GM23338 (cell line): ENCODE data around the gene ENOX1. TPM values are rescaled to one million over a fixed set of nuclear protein-coding genes. Genes with fewer than 3 reads are reported as not detected.

ENCODE experiments used
- ATAC-seq: fragments of 200-7000 bp; cut with Tn5 transposase; 3 replicates; pipeline ENCODE4 v1.9.1; 2020
- DNase-seq: peaks from one replicate; pipeline ENCODE4 v3.0.0-alpha.2; 2015; ENCODE audit warnings: low spot score
- H2AFZ ChIP-seq: fragments of 200-600 bp; sonication (generic); 2 replicates; pipeline ENCODE4 v1.8.0; 2016; ENCODE audit warnings: antibody characterized with exemption, mild to moderate bottlenecking, moderate library complexity
- H3F3A ChIP-seq: fragments of 200-600 bp; sonication (generic); replicated peaks from 2 replicates; pipeline ENCODE4 v1.8.0; 2017; ENCODE audit warnings: antibody characterized with exemption, mixed run types, low read depth
- H3K27ac ChIP-seq: fragments of 200-600 bp; sonication (generic); 2 replicates; pipeline ENCODE4 v1.6.1; 2016; ENCODE audit warnings: low read depth
- H3K27me3 ChIP-seq: fragments of 200-600 bp; sonication (generic); 2 replicates; pipeline ENCODE4 v1.8.0; 2016; ENCODE audit warnings: mild to moderate bottlenecking, mixed run types, moderate library complexity; ENCODE audit not compliant: insufficient read depth
- H3K36me3 ChIP-seq: fragments of 200-600 bp; sonication (generic); 2 replicates; pipeline ENCODE4 v1.8.0; 2016; ENCODE audit warnings: mild to moderate bottlenecking; ENCODE audit not compliant: insufficient read depth
- H3K4me1 ChIP-seq: fragments of 200-600 bp; sonication (generic); 2 replicates; pipeline ENCODE4 v1.8.0; 2016; ENCODE audit warnings: mild to moderate bottlenecking, moderate library complexity; ENCODE audit not compliant: insufficient read depth
- H3K4me2 ChIP-seq: fragments of 200-600 bp; sonication (generic); 2 replicates; pipeline ENCODE4 v1.7.1; 2017; ENCODE audit warnings: mixed run types
- H3K4me3 ChIP-seq: fragments of 200-600 bp; sonication (generic); 2 replicates; pipeline ENCODE4 v1.6.1; 2016; ENCODE audit warnings: mixed run types
- H3K79me2 ChIP-seq: fragments of 200-600 bp; sonication (generic); replicated peaks from 2 replicates; pipeline ENCODE4 v1.8.0; 2017; ENCODE audit warnings: mild to moderate bottlenecking; ENCODE audit not compliant: insufficient read depth
- H3K9me2 ChIP-seq: fragments of 200-600 bp; sonication (generic); 2 replicates; pipeline ENCODE4 v1.8.0; 2017; ENCODE audit not compliant: insufficient read depth
- H4K20me1 ChIP-seq: fragments of 200-600 bp; sonication (generic); replicated peaks from 2 replicates; pipeline ENCODE4 v1.8.0; 2017; ENCODE audit warnings: mild to moderate bottlenecking; ENCODE audit not compliant: insufficient read depth
- H3K27ac Mint-ChIP-seq: 2 replicates; pipeline ENCODE4 v1.8.0; 2020; ENCODE audit warnings: inconsistent platforms, mild to moderate bottlenecking, moderate library complexity, mixed read lengths
- H3K27me3 Mint-ChIP-seq: 3 replicates; pipeline ENCODE4 v1.8.0; 2022; ENCODE audit warnings: low read depth, mild to moderate bottlenecking, moderate library complexity, mixed read lengths, inconsistent platforms; ENCODE audit not compliant: insufficient read depth, poor library complexity
- H3K36me3 Mint-ChIP-seq: 3 replicates; pipeline ENCODE4 v1.8.0; 2021; ENCODE audit warnings: low read depth, mild to moderate bottlenecking, inconsistent platforms, moderate library complexity, mixed read lengths
- H3K4me1 Mint-ChIP-seq: 3 replicates; pipeline ENCODE4 v1.8.0; 2020; ENCODE audit warnings: mild to moderate bottlenecking, inconsistent platforms, mixed read lengths
- H3K4me3 Mint-ChIP-seq: 3 replicates; pipeline ENCODE4 v1.8.0; 2021; ENCODE audit warnings: moderate library complexity, mild to moderate bottlenecking, inconsistent platforms, mixed read lengths
- H3K9me3 Mint-ChIP-seq: 3 replicates; pipeline ENCODE4 v1.8.0; 2020; ENCODE audit warnings: moderate library complexity, mild to moderate bottlenecking, inconsistent platforms, mixed read lengths
- CREB1 ChIP-seq: fragments of 250-450 bp; sonication (Bioruptor Pico); IDR thresholded peaks from 2 replicates; pipeline ENCODE4 v1.5.0; 2020; ENCODE audit warnings: low read depth, mild to moderate bottlenecking, moderate library complexity
- EZH2 ChIP-seq: fragments of 200-600 bp; sonication (generic); IDR thresholded peaks from one replicate; pipeline ENCODE4 v1.8.0; 2017; ENCODE audit warnings: antibody characterized with exemption, mild to moderate bottlenecking, low read depth; ENCODE audit not compliant: unreplicated experiment
- EZH2phosphoT487 ChIP-seq: fragments of 200-600 bp; sonication (generic); IDR thresholded peaks from one replicate; pipeline ENCODE4 v1.8.1; 2018; ENCODE audit warnings: antibody characterized with exemption; ENCODE audit not compliant: unreplicated experiment
- JUNB ChIP-seq: IDR thresholded peaks from one replicate; pipeline ENCODE4 v1.6.1; 2016; ENCODE audit warnings: antibody characterized with exemption; ENCODE audit not compliant: unreplicated experiment
- NANOG ChIP-seq: IDR thresholded peaks from 2 replicates; pipeline ENCODE4 v1.6.1; 2016; ENCODE audit warnings: antibody characterized with exemption, borderline replicate concordance
- STAT1 ChIP-seq: IDR thresholded peaks from one replicate; pipeline ENCODE4 v1.6.1; 2016; ENCODE audit warnings: antibody characterized with exemption; ENCODE audit not compliant: unreplicated experiment
- ZNF114 ChIP-seq: fragments of 250-450 bp; sonication (Bioruptor Pico); IDR thresholded peaks from 2 replicates; pipeline ENCODE4 v1.5.0; 2020; ENCODE audit warnings: mild to moderate bottlenecking, moderate library complexity
- polyA plus RNA-seq: library from polyadenylated mRNA; unstranded; fragments of >200 nt; fragmentation: Nextera tagmentation; extraction: Ambion mirVana; gene quantifications from 2 replicates; pipeline ENCODE4 v1.2.1, GENCODE V29; 2016
- total RNA-seq: library from RNA; depleted of rRNA; stranded (reverse); fragments of >200 nt; shearing (Covaris generic); gene quantifications from 2 replicates; pipeline ENCODE4 v1.2.3, GENCODE V29; 2014
- TF ChIP-seq, protein P1 (sequence below): fragments of 250-450 bp; sonication (Bioruptor Pico); IDR thresholded peaks from 2 replicates; pipeline ENCODE4 v1.5.0; 2020; ENCODE audit warnings: mild to moderate bottlenecking, moderate library complexity
- TF ChIP-seq, protein P2 (sequence below): IDR thresholded peaks from 2 replicates; pipeline ENCODE4 v1.6.1; 2016; ENCODE audit warnings: antibody characterized with exemption

The ENOX1 gene
- total and polyA plus RNA-seq, 2 experiments from 2014 or later: 0.66 to 0.81 TPM

DNA sequence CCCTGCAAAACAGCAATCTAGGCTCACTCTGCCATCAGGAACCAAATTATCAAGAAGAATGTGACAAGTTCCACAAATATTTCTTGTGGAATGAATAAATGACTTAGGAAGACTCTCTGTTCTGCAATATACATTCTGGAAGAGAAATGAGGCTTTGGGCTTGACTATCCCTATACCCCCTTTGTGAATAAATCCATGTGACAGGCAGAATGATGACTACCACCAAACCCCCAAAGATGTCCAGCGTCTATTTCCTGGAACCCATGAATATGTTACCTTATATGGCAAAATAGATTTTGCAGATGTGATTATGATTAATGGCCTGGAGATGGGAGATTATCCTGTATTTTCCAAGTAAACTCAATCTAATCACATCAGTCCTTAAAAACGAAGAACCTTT, 139.3 kb downstream of the ENOX1 start:
- Histone ChIP-seq H2AFZ (no peak overlapping the region), H3K79me2 (no peaks in the 10 kb centered on the region), H3K4me1 (no peaks in the 10 kb centered on the region), H3K4me2 (no peak overlapping the region), H4K20me1 (no peaks in the 10 kb centered on the region), H3K4me3 (no peak overlapping the region), H3F3A (no peaks in the 10 kb centered on the region), H3K27ac (no peak overlapping the region), H3K27me3 (no peaks in the 10 kb centered on the region), H3K36me3 (no peaks in the 10 kb centered on the region), H3K9me2 (no peaks in the 10 kb centered on the region)
- DNase-seq (no peak), ATAC-seq (no peak)
- Mint-ChIP-seq H3K4me3 (no peak overlapping the region), H3K4me1 (no peaks in the 10 kb centered on the region), H3K27ac (no peak overlapping the region), H3K27me3 (no peaks in the 10 kb centered on the region), H3K36me3 (no peaks in the 10 kb centered on the region), H3K9me3 (no peaks in the 10 kb centered on the region)
- no peak for TF ChIP-seq NANOG
- TF ChIP-seq, protein P1, sequence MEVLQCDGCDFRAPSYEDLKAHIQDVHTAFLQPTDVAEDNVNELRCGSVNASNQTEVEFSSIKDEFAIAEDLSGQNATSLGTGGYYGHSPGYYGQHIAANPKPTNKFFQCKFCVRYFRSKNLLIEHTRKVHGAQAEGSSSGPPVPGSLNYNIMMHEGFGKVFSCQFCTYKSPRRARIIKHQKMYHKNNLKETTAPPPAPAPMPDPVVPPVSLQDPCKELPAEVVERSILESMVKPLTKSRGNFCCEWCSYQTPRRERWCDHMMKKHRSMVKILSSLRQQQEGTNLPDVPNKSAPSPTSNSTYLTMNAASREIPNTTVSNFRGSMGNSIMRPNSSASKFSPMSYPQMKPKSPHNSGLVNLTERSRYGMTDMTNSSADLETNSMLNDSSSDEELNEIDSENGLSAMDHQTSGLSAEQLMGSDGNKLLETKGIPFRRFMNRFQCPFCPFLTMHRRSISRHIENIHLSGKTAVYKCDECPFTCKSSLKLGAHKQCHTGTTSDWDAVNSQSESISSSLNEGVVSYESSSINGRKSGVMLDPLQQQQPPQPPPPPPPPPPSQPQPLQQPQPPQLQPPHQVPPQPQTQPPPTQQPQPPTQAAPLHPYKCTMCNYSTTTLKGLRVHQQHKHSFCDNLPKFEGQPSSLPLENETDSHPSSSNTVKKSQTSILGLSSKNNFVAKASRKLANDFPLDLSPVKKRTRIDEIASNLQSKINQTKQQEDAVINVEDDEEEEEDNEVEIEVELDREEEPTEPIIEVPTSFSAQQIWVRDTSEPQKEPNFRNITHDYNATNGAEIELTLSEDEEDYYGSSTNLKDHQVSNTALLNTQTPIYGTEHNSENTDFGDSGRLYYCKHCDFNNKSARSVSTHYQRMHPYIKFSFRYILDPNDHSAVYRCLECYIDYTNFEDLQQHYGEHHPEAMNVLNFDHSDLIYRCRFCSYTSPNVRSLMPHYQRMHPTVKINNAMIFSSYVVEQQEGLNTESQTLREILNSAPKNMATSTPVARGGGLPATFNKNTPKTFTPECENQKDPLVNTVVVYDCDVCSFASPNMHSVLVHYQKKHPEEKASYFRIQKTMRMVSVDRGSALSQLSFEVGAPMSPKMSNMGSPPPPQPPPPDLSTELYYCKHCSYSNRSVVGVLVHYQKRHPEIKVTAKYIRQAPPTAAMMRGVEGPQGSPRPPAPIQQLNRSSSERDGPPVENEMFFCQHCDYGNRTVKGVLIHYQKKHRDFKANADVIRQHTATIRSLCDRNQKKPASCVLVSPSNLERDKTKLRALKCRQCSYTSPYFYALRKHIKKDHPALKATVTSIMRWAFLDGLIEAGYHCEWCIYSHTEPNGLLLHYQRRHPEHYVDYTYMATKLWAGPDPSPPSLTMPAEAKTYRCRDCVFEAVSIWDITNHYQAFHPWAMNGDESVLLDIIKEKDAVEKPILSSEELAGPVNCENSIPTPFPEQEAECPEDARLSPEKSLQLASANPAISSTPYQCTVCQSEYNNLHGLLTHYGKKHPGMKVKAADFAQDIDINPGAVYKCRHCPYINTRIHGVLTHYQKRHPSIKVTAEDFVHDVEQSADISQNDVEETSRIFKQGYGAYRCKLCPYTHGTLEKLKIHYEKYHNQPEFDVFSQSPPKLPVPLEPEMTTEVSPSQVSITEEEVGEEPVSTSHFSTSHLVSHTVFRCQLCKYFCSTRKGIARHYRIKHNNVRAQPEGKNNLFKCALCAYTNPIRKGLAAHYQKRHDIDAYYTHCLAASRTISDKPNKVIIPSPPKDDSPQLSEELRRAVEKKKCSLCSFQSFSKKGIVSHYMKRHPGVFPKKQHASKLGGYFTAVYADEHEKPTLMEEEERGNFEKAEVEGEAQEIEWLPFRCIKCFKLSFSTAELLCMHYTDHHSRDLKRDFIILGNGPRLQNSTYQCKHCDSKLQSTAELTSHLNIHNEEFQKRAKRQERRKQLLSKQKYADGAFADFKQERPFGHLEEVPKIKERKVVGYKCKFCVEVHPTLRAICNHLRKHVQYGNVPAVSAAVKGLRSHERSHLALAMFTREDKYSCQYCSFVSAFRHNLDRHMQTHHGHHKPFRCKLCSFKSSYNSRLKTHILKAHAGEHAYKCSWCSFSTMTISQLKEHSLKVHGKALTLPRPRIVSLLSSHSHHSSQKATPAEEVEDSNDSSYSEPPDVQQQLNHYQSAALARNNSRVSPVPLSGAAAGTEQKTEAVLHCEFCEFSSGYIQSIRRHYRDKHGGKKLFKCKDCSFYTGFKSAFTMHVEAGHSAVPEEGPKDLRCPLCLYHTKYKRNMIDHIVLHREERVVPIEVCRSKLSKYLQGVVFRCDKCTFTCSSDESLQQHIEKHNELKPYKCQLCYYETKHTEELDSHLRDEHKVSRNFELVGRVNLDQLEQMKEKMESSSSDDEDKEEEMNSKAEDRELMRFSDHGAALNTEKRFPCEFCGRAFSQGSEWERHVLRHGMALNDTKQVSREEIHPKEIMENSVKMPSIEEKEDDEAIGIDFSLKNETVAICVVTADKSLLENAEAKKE: no peak
- TF ChIP-seq EZH2: no peak
- TF ChIP-seq JUNB: no peak

DNA sequence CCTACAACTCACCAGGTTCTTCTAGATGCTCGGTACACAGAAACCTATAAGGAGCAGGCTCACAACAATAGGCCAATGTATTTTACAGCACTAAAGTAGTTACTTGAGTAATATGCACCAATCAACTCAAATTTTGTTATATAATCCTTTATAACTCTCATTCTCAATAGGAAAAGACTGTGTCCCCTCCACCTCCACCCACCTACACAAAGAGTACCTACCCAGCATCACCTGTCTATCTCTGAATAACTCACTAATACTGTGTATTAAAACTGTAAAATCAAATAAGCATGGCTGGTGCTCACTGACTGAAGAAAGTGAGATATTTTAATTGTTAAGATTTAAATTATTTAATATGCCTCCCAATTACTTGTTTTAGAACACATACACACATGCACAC, 146.3 kb downstream of the ENOX1 start:
- no peaks in the 10 kb centered on the region for H3K4me1 Mint-ChIP-seq
- no peaks in the 10 kb centered on the region for H3K27me3 Mint-ChIP-seq
- no peaks in the 10 kb centered on the region for H3K4me1 ChIP-seq
- H3K9me3 Mint-ChIP-seq: no peaks in the 10 kb centered on the region
- H2AFZ ChIP-seq: no peak overlapping the region
- no peaks in the 10 kb centered on the region for H3K36me3 ChIP-seq
- no peaks in the 10 kb centered on the region for H3K9me2 ChIP-seq
- H3K27me3 ChIP-seq: no peaks in the 10 kb centered on the region
- H4K20me1 ChIP-seq: no peaks in the 10 kb centered on the region
- no peak overlapping the region for H3K27ac Mint-ChIP-seq
- H3K4me2 ChIP-seq: no peak overlapping the region
- TF ChIP-seq ZNF114 (no peak), STAT1 (no peak), JUNB (no peak), CREB1 (CRISPR knock-in tag) (no peak), EZH2phosphoT487 (no peak), NANOG (no peak)
- TF ChIP-seq, protein P2, sequence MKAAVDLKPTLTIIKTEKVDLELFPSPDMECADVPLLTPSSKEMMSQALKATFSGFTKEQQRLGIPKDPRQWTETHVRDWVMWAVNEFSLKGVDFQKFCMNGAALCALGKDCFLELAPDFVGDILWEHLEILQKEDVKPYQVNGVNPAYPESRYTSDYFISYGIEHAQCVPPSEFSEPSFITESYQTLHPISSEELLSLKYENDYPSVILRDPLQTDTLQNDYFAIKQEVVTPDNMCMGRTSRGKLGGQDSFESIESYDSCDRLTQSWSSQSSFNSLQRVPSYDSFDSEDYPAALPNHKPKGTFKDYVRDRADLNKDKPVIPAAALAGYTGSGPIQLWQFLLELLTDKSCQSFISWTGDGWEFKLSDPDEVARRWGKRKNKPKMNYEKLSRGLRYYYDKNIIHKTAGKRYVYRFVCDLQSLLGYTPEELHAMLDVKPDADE: no peak
- ATAC-seq: no peak
- no peaks in the 10 kb centered on the region for H3K79me2 ChIP-seq
- no peak overlapping the region for H3K4me3 Mint-ChIP-seq
- H3K36me3 Mint-ChIP-seq: no peaks in the 10 kb centered on the region
- H3F3A ChIP-seq: no peaks in the 10 kb centered on the region
- no peak overlapping the region for H3K27ac ChIP-seq
- DNase-seq: no peak
- H3K4me3 ChIP-seq: no peak overlapping the region
